H54 (cell line): Measurements from ENCODE around the gene CDC23.
"Not testable (repeated sequence)": the region's sequence is repeated elsewhere in the genome, so short reads cannot be mapped to it uniquely, and the experiment has no call there.

Experiments used
- DNase-seq: peaks from one replicate; pipeline ENCODE4 v3.0.0; 2011; ENCODE audit warnings: low spot score, mixed read lengths; ENCODE audit not compliant: insufficient read length
- FAIRE-seq: peaks from 3 replicates; lab custom pipeline; 2011; peaks lifted over from hg19 to GRCh38; lab: Jason Lieb, UNC
- POLR2A ChIP-seq: IDR thresholded peaks from 2 replicates; pipeline ENCODE4 v1.6.1; 2011; ENCODE audit warnings: low read depth, mild to moderate bottlenecking, low read length

CDC23 gene

DNA sequence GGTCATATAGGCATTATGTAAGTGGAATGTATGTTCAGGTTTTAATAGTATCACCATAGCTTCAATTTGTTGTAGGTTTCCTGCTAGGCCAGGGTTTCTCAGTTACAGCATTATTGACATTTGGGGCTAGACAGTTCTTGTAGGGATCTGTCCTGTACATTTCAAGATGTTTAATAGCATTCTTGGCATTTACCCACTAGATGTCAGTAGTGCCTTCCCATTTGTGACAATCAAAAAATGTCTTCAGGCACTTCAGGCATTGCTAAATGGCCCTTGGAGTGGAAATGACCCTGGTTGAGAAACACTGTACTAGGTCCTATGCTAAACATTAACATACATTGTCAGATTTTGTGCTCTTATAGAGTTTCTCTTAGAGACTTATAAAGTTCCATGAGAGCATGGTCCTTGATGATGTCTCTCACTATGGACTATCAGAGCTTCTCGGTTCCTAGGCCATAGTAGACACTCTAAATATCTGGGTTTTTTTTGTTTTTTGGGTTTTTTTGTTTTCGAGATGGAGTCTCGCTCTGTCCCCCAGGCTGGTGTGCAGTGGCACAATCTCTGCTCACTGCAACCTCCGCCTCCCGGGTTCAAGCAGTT lies 32.8 kb downstream of the CDC23 start:
- FAIRE-seq (no peak), DNase-seq (peak; percentile 15)
- TF ChIP-seq POLR2A: no peak

DNA sequence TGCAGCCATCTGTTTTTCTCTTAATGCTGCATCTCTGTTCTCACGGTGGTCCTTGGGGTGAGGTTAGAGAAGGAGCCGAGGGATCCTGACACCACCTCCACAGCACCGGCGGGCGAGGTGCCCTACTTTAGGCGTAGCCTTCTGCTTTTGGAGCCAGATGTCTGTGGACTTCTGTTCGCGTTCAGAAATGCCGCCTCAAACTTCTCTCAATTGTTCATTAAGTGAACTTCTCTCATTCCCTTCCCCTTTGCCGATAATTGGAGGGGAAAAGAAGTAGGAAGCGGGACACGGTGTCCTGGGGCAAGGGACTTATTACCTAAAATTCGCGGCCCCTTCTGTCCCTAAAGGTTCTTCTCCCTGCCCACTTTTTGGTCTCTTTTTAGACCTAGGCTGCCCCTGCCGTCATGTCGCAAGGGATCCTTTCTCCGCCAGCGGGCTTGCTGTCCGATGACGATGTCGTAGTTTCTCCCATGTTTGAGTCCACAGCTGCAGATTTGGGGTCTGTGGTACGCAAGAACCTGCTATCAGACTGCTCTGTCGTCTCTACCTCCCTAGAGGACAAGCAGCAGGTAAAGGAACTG lies 33.8 kb downstream of the CDC23 start:
- FAIRE-seq (no peak), DNase-seq (no peak)
- TF ChIP-seq POLR2A: no peak

DNA sequence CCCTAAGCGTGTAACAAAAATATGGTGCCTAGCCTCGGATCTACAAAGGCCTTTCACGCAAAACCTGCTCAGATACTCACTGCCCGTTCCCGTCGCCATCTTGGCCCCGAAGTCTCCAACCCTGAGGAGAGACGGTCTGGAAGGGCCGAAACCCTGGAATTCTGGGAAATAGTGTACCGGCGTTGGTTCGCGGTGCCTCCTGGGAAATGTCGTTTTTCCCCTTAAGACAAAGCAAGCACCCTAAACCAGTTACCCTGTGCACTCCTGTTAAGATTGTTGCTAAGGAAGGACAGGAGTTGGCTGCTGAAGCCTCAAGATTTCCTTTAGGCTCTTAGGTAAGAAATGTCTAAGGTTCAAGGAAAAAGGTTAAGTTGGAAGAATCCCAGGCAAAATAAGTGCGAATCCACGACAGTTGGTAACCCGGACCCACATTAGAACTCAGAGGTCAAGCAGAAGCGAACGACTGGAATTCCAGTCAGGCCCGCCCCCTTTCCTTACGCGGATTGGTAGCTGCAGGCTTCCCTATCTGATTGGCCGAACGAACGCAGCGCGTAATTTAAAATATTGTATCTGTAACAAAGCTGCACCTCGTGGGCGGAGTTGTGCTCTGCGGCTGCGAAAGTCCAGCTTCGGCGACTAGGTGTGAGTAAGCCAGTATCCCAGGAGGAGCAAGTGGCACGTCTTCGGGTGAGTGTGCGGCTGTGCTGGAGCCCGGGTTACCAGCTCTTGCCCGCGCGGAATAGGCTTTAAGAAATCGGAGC lies 34.4 kb downstream of the CDC23 start, which contains the start of the genes BRD8 and KIF20A:
Gene BRD8, minus strand, starts transcription at position 115 of the 761 bp plus-strand sequence. Its CDS starts 16 bp downstream, at position 99.
Gene KIF20A, plus strand, starts transcription at position 597 of the 761 bp plus-strand sequence. CDS start 569 bp downstream, outside the sequence.
- FAIRE-seq: no peak
- peak; percentile 73 for DNase-seq
- TF ChIP-seq POLR2A: peak; percentile 92

DNA sequence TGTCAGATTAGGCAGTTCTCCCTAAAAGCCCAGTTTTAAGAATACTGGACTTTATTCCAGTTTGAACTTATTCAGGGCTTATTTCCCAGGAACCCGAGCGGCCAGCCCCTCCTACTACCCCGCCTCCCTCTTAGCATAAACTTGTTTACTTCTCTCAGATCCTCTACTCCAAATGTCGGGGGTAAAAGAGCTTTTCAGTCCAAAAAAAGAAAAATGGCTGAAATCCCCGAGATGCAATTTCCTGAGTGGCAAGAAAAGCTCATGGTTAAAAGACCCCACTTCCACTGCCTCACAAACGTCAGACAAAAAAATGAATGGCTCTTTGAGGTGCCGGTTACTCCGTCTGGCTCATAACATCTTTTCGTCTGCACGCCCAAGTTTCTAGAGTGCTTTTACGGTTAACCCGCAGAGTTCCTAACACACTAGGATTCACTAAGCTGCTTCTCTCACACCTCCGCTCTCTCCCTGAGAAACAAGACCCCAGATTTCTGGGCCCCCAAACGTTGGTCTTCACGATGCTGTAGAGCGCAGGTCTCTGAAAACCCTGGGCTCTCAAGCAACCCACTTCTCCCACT lies 35.1 kb downstream of the CDC23 start:
- FAIRE-seq (no peak), DNase-seq (peak; percentile 26)
- no peak for TF ChIP-seq POLR2A

GRCh38 chr5:138170299-138170698 lies 42.8 kb downstream of the CDC23 start:
- no peak for FAIRE-seq
- TF ChIP-seq POLR2A: no peak
- no peak for DNase-seq

GRCh38 chr5:138169124-138169523 lies 44.0 kb downstream of the CDC23 start:
- FAIRE-seq: no peak
- no peak for DNase-seq
- no peak for TF ChIP-seq POLR2A

GRCh38 chr5:138163721-138164120 lies 49.4 kb downstream of the CDC23 start:
- FAIRE-seq (no peak), DNase-seq (no peak)
- no peak for TF ChIP-seq POLR2A

DNA sequence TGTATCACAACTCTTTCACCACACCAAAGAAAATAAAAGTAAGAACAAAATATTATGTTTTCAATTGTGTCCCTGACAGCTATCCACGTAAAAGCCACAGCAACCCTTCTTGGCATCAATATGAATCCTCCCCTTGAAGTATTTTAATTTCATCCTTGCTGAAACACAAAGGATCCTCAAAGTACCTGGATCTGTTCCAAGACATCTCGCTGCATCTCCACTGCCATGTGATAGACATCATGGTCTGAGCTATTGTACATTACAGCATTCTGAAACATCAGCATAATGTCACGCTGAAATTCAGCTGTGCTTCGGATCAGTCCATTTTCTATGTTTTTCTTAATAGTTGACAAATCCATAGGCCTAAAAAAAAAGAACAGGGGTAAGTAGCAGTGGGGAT lies 52.4 kb downstream of the CDC23 start:
- no peak for DNase-seq
- no peak for FAIRE-seq
- TF ChIP-seq POLR2A: no peak

- FAIRE-seq: no peak
- TF ChIP-seq POLR2A: no peak
- no peak for DNase-seq
Measured at GRCh38 chr5:138159666-138160065, 53.5 kb downstream of the CDC23 start.

DNA sequence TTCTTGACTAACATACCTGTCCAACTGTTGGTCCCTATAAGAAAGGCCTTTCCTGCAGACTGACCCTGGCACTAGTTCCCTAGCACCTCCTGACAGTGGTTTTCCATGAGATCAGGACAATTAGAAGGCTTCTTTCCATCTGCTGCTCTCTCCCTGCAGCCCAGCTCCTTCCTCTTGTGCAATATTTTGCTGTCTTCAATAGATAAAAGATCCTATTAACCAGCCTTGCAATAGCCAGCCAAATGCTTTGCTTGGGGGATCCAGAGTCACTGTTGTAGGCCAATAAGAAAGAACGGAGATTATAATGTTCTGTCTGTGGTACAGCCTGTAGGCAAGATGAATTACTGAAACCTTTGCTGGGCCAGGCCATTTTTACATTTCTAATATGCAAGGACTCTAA lies 55.5 kb downstream of the CDC23 start:
- FAIRE-seq: no peak
- TF ChIP-seq POLR2A: no peak
- DNase-seq: no peak

- FAIRE-seq, DNase-seq: not testable (repeated sequence)
Measured at GRCh38 chr5:138155977-138156376, 57.1 kb downstream of the CDC23 start.

DNA sequence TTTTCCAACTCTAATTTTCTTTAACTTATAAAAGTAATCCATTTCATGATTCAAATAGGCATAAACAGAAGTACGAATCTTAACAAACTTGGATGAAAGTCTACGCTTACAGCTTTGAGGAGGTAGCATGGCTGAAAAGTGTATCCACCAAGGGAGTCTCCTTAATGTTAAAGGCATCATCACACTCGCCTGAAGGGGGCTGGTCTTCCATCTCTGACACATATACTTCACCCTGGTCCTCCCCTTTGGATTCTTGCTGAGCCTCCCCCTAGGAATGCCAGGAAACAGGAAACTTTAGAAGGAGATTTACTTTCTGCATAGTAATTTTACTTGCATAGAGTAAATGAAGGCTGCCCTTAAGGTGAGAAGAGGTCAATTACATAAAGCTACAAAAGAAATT lies 63.6 kb downstream of the CDC23 start:
- peak; percentile 33 for DNase-seq
- no peak for FAIRE-seq
- no peak for TF ChIP-seq POLR2A

DNA sequence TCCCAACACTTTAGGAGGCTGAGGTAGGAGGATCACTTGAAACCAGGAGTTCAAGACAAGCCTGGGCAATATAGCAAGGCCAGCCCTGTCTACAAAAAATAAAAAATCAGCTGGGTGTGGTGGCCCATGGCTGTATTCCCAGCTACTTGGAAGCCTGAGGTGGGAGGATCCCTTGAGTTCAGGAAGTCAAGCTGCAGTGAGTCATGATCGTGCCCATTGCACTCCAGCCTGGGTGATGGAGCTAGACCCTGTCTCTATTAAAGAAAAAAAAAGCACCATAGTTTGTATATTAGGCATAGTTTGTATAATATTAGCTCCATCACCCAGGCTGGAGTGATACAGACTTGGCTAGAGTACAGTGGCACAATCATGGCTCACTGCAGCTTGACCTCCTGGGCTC lies 64.3 kb downstream of the CDC23 start:
- DNase-seq: no peak
- TF ChIP-seq POLR2A: no peak
- peak; percentile 97 for FAIRE-seq

DNA sequence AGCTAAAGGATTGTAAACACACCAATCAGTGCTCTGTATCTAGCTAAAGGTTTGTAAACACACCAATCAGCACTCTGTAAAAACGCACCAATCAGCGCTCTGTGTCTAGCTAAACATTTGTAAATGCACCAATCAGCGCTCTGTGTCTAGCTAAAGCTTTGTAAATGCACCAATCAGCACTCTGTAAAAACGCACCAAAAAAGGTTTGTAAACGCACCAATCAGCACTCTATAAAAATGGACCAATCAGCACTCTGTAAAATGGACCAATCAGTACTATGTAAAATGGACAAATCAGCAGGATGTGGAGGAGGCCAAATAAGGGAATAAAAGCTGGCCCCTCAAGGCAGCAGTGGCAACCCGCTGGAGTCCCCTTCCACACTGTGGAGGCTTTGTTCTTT lies 69.5 kb downstream of the CDC23 start:
- FAIRE-seq, DNase-seq: not testable (repeated sequence)
